GM18517 (cell line): Measurements from ENCODE around the gene ETV4.
A peak's percentile ranks its signal among the peaks of the same experiment; 100 is the strongest.
"Not testable (repeated sequence)": the region's sequence is repeated elsewhere in the genome, so short reads cannot be mapped to it uniquely, and the experiment has no call there.

Experiments used
- ATAC-seq: cut with Tn5 transposase; IDR thresholded peaks from one replicate; pipeline ENCODE4 v1.9.1; 2021; ENCODE audit warnings: mild to moderate bottlenecking, moderate library complexity; ENCODE audit not compliant: unreplicated experiment

Gene ETV4

DNA sequence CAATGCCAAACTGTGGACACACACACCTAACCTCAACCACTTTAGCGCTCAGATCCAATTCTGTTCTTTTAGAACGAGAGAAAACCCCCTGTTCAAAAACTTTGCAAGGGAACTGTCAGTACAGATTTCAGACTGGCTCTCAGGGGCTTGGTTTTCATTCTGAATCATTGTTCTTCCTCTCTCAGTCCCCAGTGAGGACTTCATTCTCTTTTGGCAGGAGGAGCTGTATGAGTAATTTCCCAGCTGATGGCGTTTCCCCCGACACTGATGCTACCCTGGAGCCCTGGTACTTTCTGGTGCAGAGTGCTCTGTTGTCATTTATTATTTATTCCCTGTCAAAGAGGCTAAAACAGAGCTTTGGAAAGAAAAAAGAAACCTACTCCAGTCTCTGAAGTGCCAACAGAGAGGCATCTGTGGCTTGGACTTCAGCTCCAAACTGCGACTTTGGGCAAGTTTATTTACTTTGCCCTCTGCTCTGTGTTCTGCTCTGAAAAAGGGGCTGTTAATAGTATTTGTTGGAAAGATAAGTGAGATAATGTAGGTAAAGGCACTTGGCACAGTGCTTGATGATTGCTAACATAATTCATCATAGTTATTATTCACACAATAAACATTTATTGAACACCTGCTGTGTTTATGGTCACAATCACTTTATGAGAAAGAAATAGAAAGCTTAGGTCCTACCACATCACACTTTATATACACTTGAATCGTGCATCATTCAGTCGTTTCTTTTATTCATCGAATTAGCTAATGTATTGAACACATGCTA lies 28.3 kb downstream of the ETV4 start:
- ATAC-seq: no peak

DNA sequence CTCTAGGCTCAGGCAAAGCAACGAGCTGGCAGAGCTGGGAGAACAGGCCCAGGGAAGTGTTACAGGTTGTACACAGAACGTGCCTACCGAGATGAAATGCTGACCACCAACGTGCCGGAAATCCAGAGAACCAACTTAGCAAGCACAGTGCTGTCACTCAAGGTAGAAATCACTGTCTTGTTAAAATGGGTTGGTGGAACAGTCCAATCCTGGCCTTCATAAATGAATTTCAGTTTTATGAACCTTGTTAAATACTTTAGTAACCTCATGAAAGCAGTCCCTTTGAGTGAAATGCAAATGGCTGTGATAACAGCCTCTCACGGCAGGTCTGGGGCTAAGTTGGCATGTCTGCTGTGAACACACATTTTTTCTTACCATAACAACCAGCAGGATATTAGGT lies 29.0 kb downstream of the ETV4 start:
- ATAC-seq: no peak

DNA sequence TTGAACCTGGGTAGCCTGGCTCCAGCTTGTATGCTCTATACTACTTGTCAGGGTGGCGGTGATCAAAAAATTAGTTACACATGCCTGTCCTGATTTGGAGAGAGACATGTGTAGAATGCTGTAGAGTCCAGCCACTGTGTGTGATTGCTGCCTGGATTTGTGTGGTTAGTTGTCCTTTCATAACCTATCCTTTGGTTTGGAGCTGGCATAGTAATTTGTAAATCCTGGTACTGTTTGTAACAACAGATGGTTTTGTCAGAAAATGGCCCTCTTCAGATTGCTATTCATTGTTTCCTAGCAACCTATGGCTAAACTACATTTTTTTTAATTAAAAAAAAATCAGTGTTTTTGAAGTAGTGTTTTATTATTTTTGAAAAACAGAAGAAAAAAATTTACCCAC lies 30.5 kb downstream of the ETV4 start:
- no peak for ATAC-seq

DNA sequence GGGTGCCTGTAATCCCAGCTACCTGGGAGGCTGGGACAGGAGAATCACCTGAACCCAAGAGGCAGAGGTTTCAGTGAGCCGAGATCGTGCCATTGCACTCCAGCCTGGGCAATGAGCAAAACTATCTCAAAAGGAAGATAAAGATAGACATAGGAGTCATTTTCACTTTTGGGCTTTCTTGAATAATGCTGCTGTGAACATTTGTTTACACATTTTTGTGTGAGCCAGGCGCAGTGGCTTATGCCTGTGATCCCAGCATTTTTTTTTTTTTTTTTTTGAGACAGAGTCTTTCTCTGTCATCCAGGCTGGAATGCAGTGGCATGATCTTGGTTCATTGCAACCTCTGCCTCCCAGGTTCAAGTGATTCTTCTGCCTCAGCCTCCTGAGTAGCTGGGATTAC lies 34.9 kb downstream of the ETV4 start:
- ATAC-seq: not testable (repeated sequence)

DNA sequence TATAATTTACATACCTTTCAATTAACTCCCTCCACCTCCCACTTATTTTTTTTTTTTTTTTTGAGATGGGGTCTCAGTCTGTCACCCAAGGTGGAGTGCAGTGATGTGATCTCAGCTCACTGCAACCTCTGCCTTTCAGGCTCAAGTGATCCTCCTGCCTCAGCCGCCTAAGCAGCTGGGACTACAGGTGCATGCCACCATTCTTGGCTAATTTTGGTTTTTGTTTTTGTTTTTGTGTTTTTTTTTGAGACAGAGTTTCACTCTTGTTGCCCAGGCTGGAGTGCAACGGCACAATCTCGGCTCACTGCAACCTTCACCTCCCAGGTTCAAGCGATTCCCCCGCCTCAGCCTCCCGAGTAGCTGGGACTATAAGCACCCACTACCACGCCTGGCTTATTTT lies 36.7 kb downstream of the ETV4 start:
- ATAC-seq: not testable (repeated sequence)

DNA sequence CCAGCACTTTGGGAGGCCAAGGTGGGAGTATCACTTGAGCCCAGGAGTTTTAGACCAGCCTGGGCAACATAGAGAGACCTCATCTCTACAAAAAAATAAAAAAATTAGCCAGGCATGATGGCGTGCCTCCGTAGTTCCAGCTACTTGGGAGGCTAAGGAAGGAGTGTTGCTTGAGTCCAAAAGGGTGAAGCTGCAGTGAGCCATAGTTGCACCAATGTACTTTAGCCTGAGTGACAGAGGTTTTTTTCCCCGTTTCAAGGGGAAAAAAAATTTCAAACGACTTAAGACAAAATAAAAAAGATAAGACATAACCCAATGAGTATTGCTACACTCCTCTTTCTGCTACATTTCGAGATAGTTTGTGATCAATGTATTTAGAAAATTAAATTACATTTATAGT lies 55.5 kb downstream of the ETV4 start:
- ATAC-seq: no peak

DNA sequence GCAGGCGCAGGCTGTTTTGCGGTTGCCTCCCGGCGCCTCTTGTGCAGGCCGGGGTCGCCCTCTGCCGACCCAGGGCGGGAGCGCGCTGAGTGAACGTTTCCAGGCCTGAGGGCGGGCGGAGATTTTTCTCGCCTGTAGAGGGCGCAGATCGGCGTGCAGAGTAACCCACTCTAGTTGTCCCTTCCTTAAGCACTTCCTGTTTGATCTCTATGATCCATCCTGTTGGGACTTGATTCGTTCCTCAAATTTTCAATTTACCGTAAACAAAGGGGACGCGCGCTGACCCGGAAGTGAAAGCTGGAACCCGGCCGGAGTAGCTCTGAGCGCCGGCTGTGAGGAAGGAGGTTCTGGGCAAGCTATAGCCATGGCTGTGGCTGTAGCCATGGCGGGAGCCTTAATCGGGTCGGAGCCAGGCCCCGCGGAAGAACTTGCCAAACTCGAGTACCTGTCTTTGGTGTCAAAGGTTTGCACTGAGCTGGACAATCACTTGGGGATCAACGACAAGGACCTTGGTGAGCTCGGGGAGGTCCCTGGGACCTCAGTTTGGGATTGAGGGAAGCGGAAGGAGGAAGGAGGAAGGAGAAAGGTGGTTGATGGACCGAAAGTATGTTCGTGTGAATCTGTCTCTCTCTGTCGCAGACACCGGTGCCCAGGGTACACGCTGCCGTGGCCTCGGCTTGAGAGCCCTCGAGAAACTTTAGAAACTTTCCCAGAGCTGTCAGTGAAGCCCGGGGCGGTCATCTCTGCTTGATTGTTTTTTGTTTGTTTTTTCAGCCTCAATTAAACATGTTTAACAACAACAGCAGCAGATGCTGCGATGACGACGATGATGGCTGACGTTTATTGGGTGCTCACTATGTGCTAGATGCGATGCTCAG lies 62.2 kb downstream of the ETV4 start, which contains the start of gene DHX8:
Gene DHX8, plus strand, starts transcription at position 302 of the 878 bp plus-strand sequence. Its CDS starts 63 bp downstream, at position 365.
- ATAC-seq: peak; percentile 92

DNA sequence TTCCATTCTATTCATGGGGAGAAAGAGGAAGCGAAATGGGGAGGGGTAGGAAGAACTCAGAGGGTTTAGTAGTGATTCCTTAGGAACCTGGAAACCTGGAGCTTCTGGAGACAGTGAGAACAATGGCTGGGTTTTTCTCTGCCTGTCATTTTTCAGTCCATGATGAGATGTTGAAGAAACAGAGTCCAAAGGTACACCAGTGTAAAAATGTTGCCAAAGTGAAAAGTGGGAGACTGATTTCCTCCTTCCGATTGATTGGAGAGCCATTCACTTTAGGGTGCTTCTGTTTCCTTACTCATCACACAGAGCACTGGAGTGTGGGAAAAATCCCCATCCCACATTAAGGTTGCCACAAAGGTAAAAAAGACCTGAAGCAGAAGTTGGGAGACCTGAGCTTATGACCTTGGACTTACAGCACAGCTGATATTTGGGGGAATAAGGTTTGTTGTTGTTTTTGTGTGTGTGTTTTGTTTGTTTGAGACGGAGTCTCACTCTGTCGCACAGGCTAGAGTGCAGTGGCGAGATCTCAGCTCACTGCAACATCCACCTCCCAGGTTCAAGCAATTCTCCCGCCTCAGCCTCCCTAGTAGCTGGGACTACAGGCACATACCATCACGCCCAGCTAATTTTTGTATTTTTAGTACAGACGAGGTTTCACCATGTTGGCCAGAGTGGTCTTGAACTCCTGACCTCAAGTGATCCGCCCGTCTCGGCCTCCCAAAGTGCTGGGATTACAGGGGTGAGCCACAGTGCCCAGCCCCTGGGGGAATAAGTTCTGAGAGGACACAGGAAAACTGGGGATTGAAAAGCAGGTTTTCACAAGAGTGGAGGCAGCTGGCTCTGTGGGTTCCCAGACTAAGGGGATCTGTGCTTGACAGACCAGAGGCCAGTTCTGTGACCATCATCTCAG lies 63.8 kb downstream of the ETV4 start:
- no peak for ATAC-seq

DNA sequence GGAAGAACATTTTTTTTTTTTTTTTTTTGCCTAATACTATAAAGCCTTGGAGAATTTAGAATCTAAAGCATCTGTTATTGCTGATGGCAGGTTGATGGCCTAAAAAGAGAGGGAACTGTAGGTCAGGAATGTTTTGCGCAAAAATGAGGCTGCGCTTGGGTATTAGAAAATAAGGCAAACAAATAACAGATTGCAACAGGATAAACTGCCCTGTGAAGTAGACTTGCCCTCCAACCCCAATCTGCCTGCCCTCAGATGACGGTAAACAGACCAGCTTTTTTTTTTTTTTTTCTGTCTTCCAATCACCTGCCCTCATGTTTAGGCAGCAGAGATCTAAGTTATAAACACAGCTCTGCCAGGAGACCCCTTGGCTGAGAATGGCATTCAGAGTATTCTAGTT lies 66.2 kb downstream of the ETV4 start:
- no peak for ATAC-seq
